Measurements from ENCODE around the gene C8G. TPM values are rescaled to one million over a fixed set of nuclear protein-coding genes. Genes with fewer than 3 reads are reported as not detected.
A peak's percentile ranks its signal among the peaks of the same experiment; 100 is the strongest.

The C8G gene
- total RNA-seq, 1 donor from 2014 or later: 3.4 TPM

- no peak overlapping the region for H3K4me3 Mint-ChIP-seq
- no peaks in the 10 kb centered on the region for H3K9me3 Mint-ChIP-seq
- intact Hi-C loops (cut with micrococcal nuclease): no loop called here
- peaks cover 15% of the 10 kb centered on the region for H3K4me1 Mint-ChIP-seq
- no peaks in the 10 kb centered on the region for H3K27me3 Mint-ChIP-seq
- peak; percentile 46 for ATAC-seq (ENCODE audit: low read depth)
- DNase-seq: no peak
- ChIA-PET CTCF (no interaction called here), POLR2A (interaction anchor here (1.2 kb wide), 1 partner anchor 9 kb away, joined by 4 read pairs; no protein-coding TSS in a partner anchor)
- H3K36me3 Mint-ChIP-seq (ENCODE audit: low read depth): peaks cover 75% of the 10 kb centered on the region
- H3K27ac Mint-ChIP-seq: no peak overlapping the region
- TF ChIP-seq CTCF (IDR thresholded peaks at IDR 0.05): no peak
These were observed 34.2 kb upstream of the C8G start for GRCh38 chr9:136910901-136911245.

GRCh38 chr9:136913701-136914438 lies 31.2 kb upstream of the C8G start:
- ChIA-PET POLR2A (no interaction called here), CTCF (no interaction called here)
- Mint-ChIP-seq H3K4me3 (no peak overlapping the region), H3K27ac (no peak overlapping the region), H3K27me3 (no peaks in the 10 kb centered on the region), H3K9me3 (no peaks in the 10 kb centered on the region), H3K36me3 (ENCODE audit: low read depth) (peaks cover 66% of the 10 kb centered on the region), H3K4me1 (no peaks in the 10 kb centered on the region)
- DNase-seq (no peak), ATAC-seq (ENCODE audit: low read depth) (no peak)
- TF ChIP-seq CTCF (IDR thresholded peaks at IDR 0.05): no peak
- intact Hi-C loops (cut with micrococcal nuclease): no loop called here

- Mint-ChIP-seq H3K4me1 (no peaks in the 10 kb centered on the region), H3K36me3 (ENCODE audit: low read depth) (peaks cover 63% of the 10 kb centered on the region), H3K27ac (no peak overlapping the region), H3K9me3 (no peaks in the 10 kb centered on the region), H3K4me3 (no peak overlapping the region), H3K27me3 (no peaks in the 10 kb centered on the region)
- no peak for TF ChIP-seq CTCF (IDR thresholded peaks at IDR 0.05)
- CTCF ChIA-PET: no interaction called here
- POLR2A ChIA-PET: no interaction called here
- DNase-seq (no peak), ATAC-seq (ENCODE audit: low read depth) (no peak)
- intact Hi-C loops (cut with micrococcal nuclease): no loop called here
These were observed 29.3 kb upstream of the C8G start for GRCh38 chr9:136915632-136916329.

- no peaks in the 10 kb centered on the region for H3K9me3 Mint-ChIP-seq
- H3K4me1 Mint-ChIP-seq: no peaks in the 10 kb centered on the region
- ATAC-seq (ENCODE audit: low read depth) (no peak), DNase-seq (no peak)
- H3K27ac Mint-ChIP-seq: no peak overlapping the region
- intact Hi-C loops (cut with micrococcal nuclease): no loop called here
- H3K27me3 Mint-ChIP-seq: no peaks in the 10 kb centered on the region
- H3K4me3 Mint-ChIP-seq: no peak overlapping the region
- H3K36me3 Mint-ChIP-seq (ENCODE audit: low read depth): peaks cover 66% of the 10 kb centered on the region
- TF ChIP-seq CTCF (IDR thresholded peaks at IDR 0.05): no peak
- POLR2A ChIA-PET: no interaction called here
- CTCF ChIA-PET: no interaction called here
These were observed 28.5 kb upstream of the C8G start for GRCh38 chr9:136916330-136917184.

GRCh38 chr9:136917902-136918301 lies 27.1 kb upstream of the C8G start:
- Mint-ChIP-seq H3K4me1 (no peaks in the 10 kb centered on the region), H3K36me3 (ENCODE audit: low read depth) (peaks cover 72% of the 10 kb centered on the region), H3K9me3 (no peaks in the 10 kb centered on the region), H3K27ac (no peak overlapping the region), H3K27me3 (no peaks in the 10 kb centered on the region), H3K4me3 (no peak overlapping the region)
- intact Hi-C loops (cut with micrococcal nuclease): no loop called here
- TF ChIP-seq CTCF (IDR thresholded peaks at IDR 0.05): no peak
- CTCF ChIA-PET: no interaction called here
- POLR2A ChIA-PET: no interaction called here
- DNase-seq (no peak), ATAC-seq (ENCODE audit: low read depth) (no peak)
